Panc1 (cell line): ENCODE data around the gene ARID4B.

Experiments used
- POLR2AphosphoS5 ChIP-seq: IDR thresholded peaks from 2 replicates; pipeline ENCODE4 v1.6.1; 2012; ENCODE audit warnings: mild to moderate bottlenecking, low read depth, low read length, moderate library complexity
- TF ChIP-seq, protein P1 (sequence below): fragments of 450-650 bp; IDR thresholded peaks from 2 replicates; pipeline ENCODE4 v1.5.1; 2017; ENCODE audit warnings: mild to moderate bottlenecking

DNA sequence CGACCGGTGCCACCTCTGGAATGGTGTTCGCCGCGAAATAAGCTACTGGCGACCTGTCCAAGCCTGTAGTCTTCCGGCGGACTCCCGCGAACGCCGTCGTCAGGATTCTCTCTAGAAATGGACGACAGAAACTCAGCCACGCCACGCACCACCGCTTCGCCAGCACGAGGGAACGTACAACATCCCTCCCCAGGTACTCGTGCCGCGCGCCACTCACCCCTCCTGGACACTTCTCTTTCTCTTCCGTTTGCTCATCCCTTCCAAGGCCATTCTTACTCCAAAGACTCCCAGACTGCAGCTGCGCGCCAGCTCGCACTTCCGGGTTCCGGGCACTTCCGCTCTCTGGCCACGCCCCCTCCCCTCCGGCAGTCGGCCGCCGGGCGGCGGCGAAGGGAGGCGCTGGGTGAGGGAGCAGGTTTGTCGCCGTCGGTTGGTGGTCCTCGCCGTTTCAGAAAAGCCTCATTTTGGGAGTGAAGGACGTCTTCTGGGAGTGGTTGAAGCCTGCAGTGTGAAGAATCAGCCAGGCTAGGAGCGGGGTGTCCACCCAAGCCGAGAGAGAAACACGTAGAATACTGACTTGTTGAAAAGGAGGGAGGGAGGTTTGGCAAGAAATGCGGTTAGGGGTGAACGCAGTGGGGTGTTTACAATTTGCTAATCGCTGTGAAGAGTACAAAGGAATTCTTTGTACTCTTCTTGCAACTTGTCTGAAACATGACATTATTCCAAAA is 166.9 kb downstream of the ARID4B start, which contains the start of gene RBM34:
- TF ChIP-seq POLR2AphosphoS5: peak; percentile 99
- TF ChIP-seq, protein P1, sequence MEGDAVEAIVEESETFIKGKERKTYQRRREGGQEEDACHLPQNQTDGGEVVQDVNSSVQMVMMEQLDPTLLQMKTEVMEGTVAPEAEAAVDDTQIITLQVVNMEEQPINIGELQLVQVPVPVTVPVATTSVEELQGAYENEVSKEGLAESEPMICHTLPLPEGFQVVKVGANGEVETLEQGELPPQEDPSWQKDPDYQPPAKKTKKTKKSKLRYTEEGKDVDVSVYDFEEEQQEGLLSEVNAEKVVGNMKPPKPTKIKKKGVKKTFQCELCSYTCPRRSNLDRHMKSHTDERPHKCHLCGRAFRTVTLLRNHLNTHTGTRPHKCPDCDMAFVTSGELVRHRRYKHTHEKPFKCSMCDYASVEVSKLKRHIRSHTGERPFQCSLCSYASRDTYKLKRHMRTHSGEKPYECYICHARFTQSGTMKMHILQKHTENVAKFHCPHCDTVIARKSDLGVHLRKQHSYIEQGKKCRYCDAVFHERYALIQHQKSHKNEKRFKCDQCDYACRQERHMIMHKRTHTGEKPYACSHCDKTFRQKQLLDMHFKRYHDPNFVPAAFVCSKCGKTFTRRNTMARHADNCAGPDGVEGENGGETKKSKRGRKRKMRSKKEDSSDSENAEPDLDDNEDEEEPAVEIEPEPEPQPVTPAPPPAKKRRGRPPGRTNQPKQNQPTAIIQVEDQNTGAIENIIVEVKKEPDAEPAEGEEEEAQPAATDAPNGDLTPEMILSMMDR: no peak
